HepG2 (cell line): ENCODE measurements around the gene NRL. TPM values are rescaled to one million over a fixed set of nuclear protein-coding genes. Genes with fewer than 3 reads are reported as not detected.
A peak's percentile ranks its signal among the peaks of the same experiment; 100 is the strongest.

Experiments used
- EED ChIP-seq: sonication (generic); formaldehyde crosslinking; IDR thresholded peaks from 2 replicates; pipeline ENCODE4 v1.5.0; 2020; ENCODE audit warnings: mild to moderate bottlenecking, missing genetic modification reagents
- ETV5 ChIP-seq: IDR thresholded peaks from 2 replicates; pipeline ENCODE4 v1.6.1; 2018; ENCODE audit warnings: missing biosample characterization, missing genetic modification reagents, inconsistent platforms, borderline replicate concordance
- HNRNPL ChIP-seq: fragments of 200-400 bp; formaldehyde crosslinking; IDR thresholded peaks from 2 replicates; pipeline ENCODE4 v1.6.1; 2017; ENCODE audit warnings: mild to moderate bottlenecking, low read depth, low read length
- ISL2 ChIP-seq: sonication (generic); formaldehyde crosslinking; IDR thresholded peaks from 2 replicates; pipeline ENCODE4 v1.5.0; 2020; ENCODE audit warnings: missing genetic modification reagents
- NCOA1 ChIP-seq: sonication (generic); formaldehyde crosslinking; IDR thresholded peaks from 2 replicates; pipeline ENCODE4 v1.9.0; 2021; ENCODE audit warnings: missing genetic modification reagents
- RXRB ChIP-seq: IDR thresholded peaks from 2 replicates; pipeline ENCODE4 v1.6.1; 2016; ENCODE audit warnings: borderline replicate concordance, missing genetic modification reagents, missing compliant biosample characterization
- SKI ChIP-seq: fragments of 450-650 bp; IDR thresholded peaks from one replicate; pipeline ENCODE4 v1.6.1; 2018; ENCODE audit warnings: mild to moderate bottlenecking; ENCODE audit not compliant: partially characterized antibody
- TFAP4 ChIP-seq: sonication (generic); IDR thresholded peaks from 2 replicates; pipeline ENCODE4 v1.6.1; 2016; ENCODE audit warnings: low read depth, borderline replicate concordance
- ZFP91 ChIP-seq: sonication (generic); formaldehyde crosslinking; IDR thresholded peaks from 2 replicates; pipeline ENCODE4 v1.9.0; 2022; ENCODE audit warnings: missing genetic modification reagents, mild to moderate bottlenecking, borderline replicate concordance
- ZNF263 ChIP-seq: sonication (generic); formaldehyde crosslinking; IDR thresholded peaks from 2 replicates; pipeline ENCODE4 v1.4.0; 2020; ENCODE audit warnings: missing genetic modification reagents
- ZNF724P ChIP-seq: sonication (generic); formaldehyde crosslinking; IDR thresholded peaks from 2 replicates; pipeline ENCODE4 v1.8.0; 2022; ENCODE audit warnings: missing genetic modification reagents, borderline replicate concordance
- ZNF770 ChIP-seq: sonication (generic); formaldehyde crosslinking; IDR thresholded peaks from 2 replicates; pipeline ENCODE4 v1.5.0; 2020; ENCODE audit warnings: mild to moderate bottlenecking, missing genetic modification reagents
- polyA plus RNA-seq, 8 experiments: library from polyadenylated mRNA; depleted of rRNA in 3 of 8; stranded (reverse) in 7 of 8; unstranded in 1 of 8; fragments of >200 nt; fragmentation: Illumina TruSeq in 4 of 8; extraction: Trizol in 4 of 8; gene quantifications; 2 replicates each; pipeline versions ENCODE4 v1.2.1 to v1.2.3, GENCODE V29; 2011 to 2016; ENCODE audit warnings: low read depth in 4 of 8, missing spikeins in 1 of 8, mixed read lengths in 1 of 8; ENCODE audit not compliant: insufficient read depth in 1 of 8
- total RNA-seq, 5 experiments: library from RNA; depleted of rRNA; stranded (reverse); fragments of >200 nt; fragmentation: Illumina TruSeq; extraction: Trizol; gene quantifications; 2 replicates each; pipeline ENCODE4 v1.2.3, GENCODE V29; 2016; ENCODE audit warnings: low read depth in 1 of 5
- TF ChIP-seq, protein P1 (sequence below), 2 experiments: IDR thresholded peaks; 2 replicates each; pipeline ENCODE4 v1.6.1; 2011 to 2012; ENCODE audit warnings: low read length in 2 of 2, borderline replicate concordance in 1 of 2, low read depth in 1 of 2, mild to moderate bottlenecking in 1 of 2, moderate library complexity in 1 of 2
- TF ChIP-seq, protein P2 (sequence below): IDR thresholded peaks from 2 replicates; pipeline ENCODE4 v1.6.1; 2016; ENCODE audit warnings: missing compliant biosample characterization, missing genetic modification reagents, borderline replicate concordance
- TF ChIP-seq, protein P3 (sequence below): sonication (generic); formaldehyde crosslinking; IDR thresholded peaks from 2 replicates; pipeline ENCODE4 v1.5.1; 2020; ENCODE audit warnings: mild to moderate bottlenecking, missing genetic modification reagents, moderate library complexity

Gene NRL
- total and polyA plus RNA-seq, 2 of the 13 experiments (the other 11 are each of a cell fraction or from before 2014, with no cell fraction given): 2.5 to 4.7 TPM

DNA sequence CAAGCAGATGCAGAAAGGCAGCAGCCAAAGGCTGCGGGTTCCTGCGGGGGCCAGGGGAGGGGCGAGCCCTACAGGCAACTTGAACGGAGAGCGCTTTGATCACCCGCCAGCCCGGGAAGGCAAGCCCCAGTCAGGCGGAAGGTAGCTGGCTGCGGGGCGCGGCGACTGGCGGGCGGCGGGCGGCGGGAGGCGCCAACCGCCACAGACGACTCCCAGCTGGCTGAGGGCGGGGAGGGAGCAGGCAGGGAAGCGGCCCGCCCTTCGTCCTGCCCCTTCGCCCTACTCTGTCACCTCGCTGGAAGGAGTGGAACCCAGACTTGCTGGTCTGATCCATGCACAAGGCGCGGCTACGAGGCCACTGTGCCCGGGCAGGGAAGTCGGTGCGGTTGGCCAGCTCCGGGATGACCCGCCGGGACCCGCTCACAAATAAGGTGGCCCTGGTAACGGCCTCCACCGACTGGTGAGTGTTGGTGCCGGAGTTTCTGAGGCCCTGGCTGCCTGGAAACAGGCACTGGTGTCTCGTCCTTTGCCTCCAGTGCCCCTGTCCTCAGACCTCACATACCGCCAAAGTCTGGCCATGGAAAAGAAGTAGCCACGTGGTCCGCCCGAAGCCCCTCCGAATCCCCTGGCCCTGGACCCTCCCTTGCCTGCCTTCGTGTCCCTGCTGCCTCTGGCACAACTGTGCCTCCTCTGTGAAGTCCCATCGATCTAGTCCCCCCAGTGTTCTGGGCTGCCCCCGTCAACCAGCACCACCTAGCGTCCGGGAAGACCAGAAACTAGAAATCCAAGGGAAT is 78.4 kb downstream of the NRL start (continued):
- TF ChIP-seq ZNF770 (CRISPR knock-in tag): peak; percentile 68
- TF ChIP-seq, protein P1, sequence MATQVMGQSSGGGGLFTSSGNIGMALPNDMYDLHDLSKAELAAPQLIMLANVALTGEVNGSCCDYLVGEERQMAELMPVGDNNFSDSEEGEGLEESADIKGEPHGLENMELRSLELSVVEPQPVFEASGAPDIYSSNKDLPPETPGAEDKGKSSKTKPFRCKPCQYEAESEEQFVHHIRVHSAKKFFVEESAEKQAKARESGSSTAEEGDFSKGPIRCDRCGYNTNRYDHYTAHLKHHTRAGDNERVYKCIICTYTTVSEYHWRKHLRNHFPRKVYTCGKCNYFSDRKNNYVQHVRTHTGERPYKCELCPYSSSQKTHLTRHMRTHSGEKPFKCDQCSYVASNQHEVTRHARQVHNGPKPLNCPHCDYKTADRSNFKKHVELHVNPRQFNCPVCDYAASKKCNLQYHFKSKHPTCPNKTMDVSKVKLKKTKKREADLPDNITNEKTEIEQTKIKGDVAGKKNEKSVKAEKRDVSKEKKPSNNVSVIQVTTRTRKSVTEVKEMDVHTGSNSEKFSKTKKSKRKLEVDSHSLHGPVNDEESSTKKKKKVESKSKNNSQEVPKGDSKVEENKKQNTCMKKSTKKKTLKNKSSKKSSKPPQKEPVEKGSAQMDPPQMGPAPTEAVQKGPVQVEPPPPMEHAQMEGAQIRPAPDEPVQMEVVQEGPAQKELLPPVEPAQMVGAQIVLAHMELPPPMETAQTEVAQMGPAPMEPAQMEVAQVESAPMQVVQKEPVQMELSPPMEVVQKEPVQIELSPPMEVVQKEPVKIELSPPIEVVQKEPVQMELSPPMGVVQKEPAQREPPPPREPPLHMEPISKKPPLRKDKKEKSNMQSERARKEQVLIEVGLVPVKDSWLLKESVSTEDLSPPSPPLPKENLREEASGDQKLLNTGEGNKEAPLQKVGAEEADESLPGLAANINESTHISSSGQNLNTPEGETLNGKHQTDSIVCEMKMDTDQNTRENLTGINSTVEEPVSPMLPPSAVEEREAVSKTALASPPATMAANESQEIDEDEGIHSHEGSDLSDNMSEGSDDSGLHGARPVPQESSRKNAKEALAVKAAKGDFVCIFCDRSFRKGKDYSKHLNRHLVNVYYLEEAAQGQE (IDR thresholded peaks at IDR 0.05; ENCODE audit: borderline replicate concordance in 1 of 2, low read depth in 1 of 2, low read length in 2 of 2): no peak; a peak in 1 of 4 replicates
- peak; percentile 63; the same call in 1 of the 2 replicates for TF ChIP-seq NCOA1
- TF ChIP-seq TFAP4: peak; percentile 88; the same call in 1 of the 2 replicates
- TF ChIP-seq, protein P2, sequence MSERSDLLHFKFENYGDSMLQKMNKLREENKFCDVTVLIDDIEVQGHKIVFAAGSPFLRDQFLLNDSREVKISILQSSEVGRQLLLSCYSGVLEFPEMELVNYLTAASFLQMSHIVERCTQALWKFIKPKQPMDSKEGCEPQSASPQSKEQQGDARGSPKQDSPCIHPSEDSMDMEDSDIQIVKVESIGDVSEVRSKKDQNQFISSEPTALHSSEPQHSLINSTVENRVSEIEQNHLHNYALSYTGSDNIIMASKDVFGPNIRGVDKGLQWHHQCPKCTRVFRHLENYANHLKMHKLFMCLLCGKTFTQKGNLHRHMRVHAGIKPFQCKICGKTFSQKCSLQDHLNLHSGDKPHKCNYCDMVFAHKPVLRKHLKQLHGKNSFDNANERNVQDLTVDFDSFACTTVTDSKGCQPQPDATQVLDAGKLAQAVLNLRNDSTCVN (CRISPR knock-in tag): peak; percentile 78; the same call in 1 of the 2 replicates
- TF ChIP-seq ZNF724P (CRISPR knock-in tag): peak; percentile 85; the same call in 1 of the 2 replicates
- TF ChIP-seq EED (CRISPR knock-in tag): peak; percentile 93
- TF ChIP-seq ETV5 (CRISPR knock-in tag): peak; percentile 36; the same call in 1 of the 2 replicates
- TF ChIP-seq ZNF263: peak; percentile 75; the same call in 1 of the 2 replicates
- TF ChIP-seq ZFP91 (CRISPR knock-in tag): peak; percentile 87
- no peak; the same call in 1 of the 2 replicates for TF ChIP-seq ISL2 (CRISPR knock-in tag)
- TF ChIP-seq SKI: peak; percentile 65
- TF ChIP-seq, protein P3, sequence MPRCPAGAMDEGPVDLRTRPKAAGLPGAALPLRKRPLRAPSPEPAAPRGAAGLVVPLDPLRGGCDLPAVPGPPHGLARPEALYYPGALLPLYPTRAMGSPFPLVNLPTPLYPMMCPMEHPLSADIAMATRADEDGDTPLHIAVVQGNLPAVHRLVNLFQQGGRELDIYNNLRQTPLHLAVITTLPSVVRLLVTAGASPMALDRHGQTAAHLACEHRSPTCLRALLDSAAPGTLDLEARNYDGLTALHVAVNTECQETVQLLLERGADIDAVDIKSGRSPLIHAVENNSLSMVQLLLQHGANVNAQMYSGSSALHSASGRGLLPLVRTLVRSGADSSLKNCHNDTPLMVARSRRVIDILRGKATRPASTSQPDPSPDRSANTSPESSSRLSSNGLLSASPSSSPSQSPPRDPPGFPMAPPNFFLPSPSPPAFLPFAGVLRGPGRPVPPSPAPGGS: peak; percentile 80; the same call in 1 of the 2 replicates
- peak; percentile 83 for TF ChIP-seq RXRB (CRISPR knock-in tag)
- TF ChIP-seq HNRNPL: peak; percentile 73; the same call in 1 of the 2 replicates
